HG03196 (cell line): ENCODE results near the gene SLC6A6.

Experiments used
- ATAC-seq: cut with Tn5 transposase; IDR thresholded peaks from one replicate; pipeline ENCODE4 v1.9.1; 2021; ENCODE audit not compliant: unreplicated experiment

Gene SLC6A6

DNA sequence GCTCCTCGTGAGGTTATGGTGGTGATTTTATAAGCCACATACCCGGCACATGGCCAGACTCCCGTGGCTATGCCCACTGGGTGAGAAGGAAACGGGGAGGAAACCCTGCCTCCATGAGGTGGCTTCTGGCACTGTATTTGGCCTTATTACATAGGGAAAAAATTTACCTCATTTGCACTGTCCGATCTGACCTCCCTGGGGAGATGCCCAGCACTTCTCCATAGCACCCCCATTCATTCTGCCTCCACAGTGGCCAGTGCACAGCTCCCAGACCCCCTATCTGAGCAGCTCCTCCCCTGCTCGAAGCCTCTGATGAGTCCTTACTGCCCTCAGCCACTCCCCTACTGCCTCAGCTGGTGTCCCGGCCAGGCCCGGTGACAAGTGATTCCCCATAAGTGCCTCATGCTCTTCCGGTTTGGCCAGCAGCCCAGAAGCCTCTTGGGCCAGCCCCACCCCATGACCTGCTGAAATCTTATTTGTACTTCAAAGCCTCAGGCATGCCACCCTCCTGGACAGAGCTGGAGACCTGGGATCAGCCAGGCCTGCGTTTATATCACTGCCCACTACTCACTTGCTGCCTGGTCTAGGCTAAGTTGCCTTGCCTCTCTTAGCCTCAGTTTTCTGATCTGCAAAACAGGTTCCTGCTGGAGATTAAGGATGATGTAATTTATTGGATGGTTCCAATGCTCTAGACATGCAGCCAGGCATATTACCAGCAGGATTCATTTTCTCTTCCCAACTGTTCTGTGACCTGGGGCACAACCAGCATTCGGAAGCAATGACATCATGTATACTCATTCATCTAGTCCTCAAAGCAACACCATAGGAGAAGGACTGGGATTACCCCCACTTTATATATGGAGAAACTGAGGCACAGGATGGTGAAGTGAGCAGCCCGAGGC, 30.6 kb upstream of the SLC6A6 start:
- ATAC-seq = no peak

DNA sequence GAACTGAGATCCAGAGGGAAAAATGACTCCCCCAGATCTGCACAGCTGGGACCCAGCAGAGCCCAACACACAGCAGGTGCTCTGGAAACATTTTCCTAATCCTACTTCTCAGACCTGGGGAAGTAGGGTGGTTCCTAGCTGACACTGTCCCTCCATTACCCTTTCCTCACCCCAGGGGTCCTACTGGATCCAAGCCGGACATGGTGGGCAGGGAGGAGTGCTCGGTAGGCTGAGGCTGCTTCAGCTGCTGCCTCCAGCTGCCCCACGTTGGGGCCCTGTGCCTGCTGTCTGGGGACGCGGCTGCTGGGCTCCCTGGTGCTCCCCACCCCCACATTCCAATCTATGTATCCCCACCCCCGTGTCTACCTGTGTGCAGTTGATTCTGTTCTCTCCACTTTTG, 29.8 kb upstream of the SLC6A6 start:
- no peak for ATAC-seq

DNA sequence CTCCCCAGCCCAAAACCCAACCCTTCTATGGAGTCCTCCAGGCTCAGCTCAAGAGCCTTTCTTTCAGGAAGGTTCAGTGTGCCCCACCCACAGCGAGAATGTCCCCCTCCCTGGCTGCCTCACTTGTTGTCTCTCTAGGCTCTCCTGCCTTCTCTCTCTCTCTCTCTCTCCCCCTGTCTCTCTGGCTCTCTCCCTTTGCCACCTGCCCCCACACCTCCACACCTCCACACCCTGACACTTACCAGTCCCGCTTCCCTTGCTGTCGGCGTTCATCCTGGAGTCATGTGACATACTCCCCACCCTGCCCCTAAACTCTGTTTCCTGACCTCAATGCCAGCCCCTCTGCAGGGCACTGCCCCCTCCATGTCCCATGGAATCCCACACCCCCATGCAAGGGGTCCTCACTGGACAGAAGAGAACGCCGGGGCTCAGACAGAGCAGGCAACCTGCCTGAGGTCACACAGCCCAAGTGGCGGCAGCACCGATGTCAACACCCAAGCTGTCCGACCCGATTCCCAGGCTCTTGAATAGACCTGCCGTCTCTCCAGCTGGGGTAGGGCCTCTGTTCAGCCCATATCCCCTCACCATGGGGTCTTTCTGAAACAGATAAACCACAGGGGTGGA, 28.5 kb upstream of the SLC6A6 start:
- ATAC-seq = no peak

DNA sequence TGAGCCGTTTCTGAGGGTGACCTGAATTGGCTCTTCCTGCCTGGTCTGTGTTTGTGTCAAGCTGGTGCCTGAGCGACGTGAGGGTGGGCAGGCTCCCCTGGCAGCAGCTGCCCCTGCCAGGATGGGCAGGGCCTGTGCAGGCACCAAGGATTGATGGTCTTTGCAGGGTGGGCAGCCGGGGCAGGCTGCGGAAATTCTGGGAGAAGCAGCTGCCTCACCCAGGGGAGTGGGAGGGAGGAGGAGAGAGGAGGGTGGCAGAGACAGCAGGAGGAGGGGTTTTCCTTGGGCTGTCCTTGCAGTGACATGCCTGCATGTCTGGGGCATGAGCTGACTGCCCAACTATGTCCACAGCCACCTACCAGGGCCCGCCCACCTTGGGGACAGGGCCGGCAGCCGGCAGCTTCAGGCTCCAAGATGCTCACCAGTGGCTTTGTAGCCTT, 27.9 kb upstream of the SLC6A6 start:
- no peak for ATAC-seq

DNA sequence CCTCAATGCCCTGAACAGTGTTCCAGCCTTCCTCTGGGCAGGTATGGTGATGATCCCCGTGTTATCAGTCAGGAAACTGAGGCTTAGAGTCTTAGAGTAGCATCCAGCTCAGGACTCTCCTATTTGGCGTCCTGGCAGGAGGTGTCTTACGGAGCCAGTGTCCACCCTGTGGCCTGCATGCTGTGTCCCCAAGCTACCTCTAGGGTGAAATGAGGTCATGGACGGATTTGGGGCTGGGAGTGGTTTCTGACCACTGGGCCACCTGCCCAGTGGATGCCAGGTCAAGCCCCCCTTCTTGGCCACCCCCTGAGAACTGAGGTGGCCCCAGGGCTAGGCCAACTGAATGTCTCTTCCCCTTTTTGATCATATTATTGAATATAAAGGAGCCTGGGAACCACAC, 27.2 kb upstream of the SLC6A6 start:
- no peak for ATAC-seq

DNA sequence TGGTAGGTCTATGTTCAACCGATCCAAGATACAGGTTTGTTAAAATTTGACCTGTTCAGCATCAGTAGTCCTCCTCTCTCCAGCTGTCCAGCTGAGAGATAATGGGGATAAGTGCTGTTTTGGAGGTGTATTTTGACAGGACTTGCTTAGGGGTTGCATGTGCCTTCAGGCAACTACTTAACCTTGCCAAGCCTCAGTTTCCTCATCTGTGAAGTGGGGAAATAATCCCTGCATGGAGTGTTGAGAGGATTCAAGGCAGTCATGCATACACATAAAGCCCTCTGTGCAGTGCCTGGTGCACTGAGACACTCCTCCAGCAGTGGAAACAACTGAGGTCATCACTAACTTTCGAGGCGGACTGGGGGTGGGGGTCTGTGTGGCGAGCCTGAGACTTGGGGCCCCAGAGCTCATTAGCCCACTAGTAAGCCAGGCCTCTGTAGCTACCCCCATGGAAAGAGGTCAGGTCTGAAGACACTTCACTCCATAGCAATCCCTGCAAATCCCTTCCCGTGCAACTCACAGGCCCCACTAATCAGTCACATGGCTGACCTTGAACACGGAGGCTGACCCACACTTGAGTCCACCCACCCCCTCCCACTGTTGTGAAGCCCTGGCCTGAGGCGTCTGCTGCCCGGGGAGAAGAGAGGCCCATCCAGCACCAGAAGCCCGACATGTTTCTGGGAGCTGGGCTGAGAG, 25.9 kb upstream of the SLC6A6 start:
- no peak for ATAC-seq

DNA sequence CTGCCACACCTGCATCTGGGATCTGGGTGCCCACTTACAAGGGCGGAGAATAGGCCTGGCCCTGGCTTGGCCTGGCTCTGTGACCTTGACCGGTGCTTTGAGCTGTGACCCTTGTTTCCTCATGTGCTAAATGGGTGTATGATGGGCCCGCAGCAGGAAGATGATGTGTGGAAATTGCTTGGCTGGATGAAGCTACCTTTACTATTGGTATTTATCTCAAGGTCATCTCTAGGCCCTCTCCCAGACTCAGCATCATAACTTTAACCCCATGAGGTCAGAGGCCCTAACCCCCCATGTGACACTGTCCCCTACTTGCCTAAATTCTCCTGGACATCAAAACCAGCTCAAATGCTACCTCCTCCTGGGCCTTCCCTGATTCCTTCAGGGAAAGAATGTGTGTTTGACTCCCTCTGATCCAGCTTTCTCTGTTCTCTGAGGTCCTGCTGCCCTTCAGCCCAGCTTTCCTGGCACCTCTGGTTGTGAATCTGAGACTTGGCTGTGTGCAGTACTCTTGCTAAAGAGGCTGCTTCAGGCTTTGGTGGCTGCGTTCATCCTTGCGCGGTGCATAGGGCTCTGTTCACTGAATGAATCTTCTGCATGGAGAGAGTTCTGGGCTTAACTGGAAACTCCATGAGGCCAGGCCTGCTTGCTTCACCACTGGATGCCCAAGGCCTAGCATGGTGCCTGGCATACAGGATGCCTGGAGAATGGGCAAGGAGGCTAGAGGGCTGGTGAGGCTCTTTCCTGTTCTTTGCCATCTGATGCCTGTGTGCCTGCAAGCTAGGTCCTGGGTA, 25.2 kb upstream of the SLC6A6 start:
- ATAC-seq = no peak

DNA sequence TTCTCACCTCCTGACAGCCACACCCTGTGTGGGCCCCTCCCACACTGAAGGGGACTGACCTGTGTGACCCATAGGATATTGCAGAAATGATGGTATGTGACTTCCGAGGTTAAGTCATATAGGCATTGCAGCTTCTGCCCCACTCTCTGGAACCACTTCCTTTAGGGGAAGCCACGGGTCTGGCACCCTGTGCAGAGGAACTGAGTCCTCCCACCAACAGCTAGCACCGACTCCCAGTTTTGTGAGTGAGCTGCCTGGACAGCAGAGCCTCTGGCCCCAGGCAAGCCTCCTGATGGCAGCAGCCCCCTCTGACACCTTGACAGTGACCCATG, 24.6 kb upstream of the SLC6A6 start:
- peak; percentile 82 for ATAC-seq

DNA sequence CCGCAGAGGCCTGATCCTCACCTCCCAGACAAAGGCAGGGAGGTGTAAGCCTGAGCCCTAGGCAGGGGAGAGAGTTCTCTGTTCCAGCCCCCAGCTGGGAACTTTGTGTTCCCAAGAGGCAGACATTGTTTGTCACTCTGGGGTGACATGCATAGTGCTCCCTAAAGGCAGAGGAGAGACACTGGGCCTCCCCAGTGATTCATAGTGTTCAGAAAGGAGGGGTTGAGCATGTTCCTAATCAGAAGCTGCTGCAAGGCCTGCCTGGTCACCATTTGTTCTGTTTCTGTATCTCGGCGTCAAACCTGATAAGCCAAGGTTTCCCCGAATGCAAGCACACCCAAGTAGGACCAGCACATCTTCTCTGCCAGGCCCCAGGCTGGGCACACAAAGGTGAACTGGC, 24.0 kb upstream of the SLC6A6 start:
- ATAC-seq = no peak

DNA sequence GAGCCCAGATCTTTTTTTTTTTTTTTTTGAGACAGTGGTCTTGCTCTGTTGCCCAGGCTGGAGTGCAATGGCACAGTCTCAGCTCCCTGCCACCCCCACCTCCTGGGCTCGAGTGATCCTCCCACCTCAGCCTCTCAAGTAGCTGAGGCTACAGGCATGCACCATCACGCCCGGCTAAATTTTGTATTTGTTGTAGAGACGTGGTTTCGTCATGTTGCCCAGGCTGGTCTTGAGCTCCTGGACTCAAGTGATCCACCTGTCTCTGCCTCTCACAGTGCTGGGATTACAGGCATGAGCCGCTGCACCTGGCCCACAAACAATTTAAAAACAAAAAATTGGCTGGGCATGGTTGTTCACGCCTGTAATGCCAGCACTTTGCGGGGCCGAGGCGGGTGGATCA, 22.6 kb upstream of the SLC6A6 start:
- ATAC-seq = no peak

DNA sequence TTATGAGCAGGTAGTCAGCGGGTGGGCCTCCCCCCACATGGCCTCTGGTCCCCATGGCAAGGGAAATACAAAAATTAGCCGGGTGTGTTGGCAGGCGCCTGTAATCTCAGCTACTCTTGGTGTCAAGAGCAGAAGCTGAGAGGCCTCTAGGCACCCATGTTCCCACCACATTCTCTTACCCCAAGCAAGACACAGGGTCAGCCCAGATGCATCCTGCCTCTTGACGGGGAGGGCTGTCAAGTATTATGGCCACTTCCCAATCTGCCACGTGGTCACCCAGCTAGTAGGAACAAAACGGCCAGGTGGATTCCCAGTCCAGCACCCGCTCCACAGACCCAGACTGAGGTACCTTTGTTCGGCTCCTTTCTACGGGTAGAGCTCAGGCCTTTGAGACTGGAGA, 16.2 kb upstream of the SLC6A6 start:
- no peak for ATAC-seq

DNA sequence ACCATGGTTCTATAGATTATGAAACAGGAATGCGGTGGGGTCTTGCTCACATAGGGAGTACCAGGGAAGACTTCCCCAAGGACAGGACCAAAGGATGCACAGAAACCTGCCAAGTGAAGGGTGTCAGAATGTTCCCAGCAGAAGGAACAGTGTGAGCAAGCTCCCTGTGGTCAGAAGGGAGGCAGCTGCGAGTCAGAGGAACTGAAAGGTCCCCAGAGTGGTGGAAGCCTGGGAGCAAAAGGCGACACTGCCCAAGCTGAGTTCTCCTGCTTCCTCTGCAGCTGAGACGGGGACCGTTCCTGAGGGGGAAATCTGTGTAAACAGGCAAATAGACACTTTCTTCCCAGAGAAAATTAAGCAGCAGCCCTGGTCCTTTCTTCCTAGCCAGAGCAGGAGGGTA, 14.2 kb upstream of the SLC6A6 start:
- ATAC-seq = no peak

DNA sequence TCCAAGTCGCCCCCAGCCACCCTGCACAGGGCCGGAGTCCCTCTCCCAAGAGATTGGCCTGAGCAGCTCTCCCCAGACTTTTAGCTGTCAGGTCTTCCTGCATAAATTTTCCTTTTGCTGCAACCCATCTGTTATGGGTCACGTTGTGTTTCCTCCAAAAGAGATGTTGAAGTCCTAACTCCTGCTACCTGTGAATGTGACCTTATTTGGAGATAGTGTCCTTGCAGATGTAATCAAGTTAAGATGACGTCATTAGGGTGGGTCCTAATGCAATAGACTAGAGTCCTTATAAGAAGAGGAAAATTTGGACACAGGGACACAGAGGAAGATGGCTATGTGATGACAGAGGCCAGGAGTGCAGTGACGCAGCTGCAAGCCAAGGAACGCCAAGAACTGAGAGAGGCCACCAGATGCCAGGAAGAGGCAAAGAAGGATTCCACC, 13.2 kb upstream of the SLC6A6 start:
- ATAC-seq = no peak

DNA sequence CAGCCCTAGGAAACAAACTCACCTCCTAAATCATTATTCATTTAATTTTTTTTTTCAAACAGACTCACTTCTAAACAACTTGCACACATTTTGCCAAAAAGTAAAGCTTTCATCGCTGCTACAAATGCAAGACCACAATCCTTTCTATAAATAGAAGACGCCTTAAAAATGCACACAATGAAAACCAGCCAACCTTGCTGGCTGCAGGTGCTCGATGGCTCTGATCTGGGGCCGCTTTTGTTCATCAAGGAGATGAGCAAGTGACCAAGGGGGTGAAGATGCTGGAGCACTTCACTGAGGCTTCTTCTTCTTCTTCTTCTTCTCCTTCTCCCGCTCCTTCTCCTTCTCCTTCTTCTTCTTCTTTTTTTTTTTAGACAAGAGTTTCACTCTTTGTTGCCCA, 12.7 kb upstream of the SLC6A6 start:
- ATAC-seq = no peak

DNA sequence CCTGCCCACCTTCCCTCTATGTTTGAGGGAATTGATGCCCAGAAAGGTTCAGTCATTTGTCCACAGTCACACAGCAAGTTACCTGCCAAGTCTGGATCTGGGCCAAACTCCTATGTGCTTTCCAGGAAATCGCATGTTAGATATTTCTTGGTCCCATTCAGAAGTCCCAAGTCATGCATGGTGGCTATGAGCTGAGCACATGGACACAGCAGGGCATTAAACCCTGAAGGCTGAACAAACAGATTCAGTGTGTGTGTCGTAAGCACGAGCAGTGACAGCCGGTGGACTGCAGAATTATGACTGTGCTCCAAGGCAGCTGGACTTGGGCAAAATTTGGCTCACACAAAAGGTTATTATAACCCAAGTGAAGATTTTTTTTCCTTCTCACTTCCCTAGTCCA, 11.4 kb upstream of the SLC6A6 start:
- ATAC-seq = no peak

DNA sequence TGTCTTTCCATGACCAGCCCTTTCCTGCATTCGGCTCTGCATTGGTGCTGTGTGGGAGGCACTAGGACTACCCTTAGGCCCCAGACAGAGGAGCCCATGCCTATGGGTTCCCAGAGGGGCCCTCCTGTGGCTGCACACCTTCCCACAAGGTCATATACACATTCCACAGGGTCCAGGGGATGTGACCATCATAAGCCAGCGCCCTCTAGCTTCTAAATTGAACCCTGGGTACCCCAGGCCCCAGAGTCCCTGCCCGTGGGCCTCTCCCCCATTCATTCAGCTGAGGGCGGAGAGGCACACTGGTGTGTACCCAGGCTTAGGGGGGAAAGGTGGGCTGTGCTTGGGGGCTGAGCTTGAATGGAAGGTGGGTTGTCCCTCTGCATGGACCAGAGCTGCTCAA, 10.2 kb upstream of the SLC6A6 start:
- ATAC-seq = no peak

DNA sequence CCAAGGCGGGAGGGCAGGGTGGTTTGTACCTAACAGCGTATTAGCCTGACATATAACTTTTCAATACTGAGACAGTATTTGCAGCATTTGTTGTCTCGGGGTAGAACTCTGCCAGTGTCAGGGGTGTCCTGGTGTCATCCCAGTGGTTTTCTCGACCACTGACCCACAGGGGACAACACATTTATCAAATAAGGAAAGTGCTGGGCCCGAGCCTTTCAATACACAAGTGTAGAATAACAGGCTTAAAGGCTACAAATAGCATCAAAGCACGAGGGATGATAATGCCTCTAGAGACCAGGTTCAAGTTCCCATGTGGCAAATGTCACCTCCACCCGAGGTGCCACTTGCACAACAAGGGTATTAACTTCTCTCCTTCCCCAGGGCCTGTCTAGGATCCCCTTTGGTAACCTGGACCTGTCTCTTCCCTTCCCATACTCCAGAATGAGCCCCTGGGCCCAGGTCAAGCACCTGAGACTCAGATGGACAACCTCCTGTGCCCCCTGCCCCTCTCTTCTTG, 9.5 kb upstream of the SLC6A6 start:
- no peak for ATAC-seq

DNA sequence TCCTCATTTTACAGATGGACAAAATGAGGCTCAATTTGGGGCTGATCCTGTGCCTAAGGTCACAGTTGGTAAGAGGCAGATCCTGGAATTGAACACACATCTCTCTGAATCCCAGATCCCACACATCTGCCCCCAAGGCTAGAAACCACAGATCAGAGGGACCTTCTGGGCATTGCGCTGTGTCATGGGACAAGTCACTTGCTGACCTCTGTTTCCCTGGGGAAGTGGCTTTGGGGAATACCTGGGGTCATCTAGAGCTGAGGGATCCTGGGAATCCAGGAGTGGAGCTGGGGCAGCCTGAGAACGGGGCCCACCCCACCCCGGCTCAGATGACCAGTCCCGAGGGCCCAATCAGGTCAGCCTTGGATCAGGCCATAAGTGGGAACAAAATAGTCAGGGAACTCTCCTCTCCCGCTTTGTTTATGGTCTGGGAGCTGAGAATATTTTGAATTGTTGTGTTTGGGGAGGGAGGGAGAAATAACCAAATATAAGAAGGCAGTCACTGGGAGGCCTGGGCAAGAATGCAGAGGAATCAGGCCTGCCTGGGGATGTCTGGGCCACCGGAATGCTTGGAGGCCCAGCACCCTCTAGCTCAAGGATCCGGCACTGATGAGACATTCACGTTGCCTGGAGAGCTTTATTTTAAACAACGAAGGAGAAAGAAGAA, 8.8 kb upstream of the SLC6A6 start:
- ATAC-seq = no peak

DNA sequence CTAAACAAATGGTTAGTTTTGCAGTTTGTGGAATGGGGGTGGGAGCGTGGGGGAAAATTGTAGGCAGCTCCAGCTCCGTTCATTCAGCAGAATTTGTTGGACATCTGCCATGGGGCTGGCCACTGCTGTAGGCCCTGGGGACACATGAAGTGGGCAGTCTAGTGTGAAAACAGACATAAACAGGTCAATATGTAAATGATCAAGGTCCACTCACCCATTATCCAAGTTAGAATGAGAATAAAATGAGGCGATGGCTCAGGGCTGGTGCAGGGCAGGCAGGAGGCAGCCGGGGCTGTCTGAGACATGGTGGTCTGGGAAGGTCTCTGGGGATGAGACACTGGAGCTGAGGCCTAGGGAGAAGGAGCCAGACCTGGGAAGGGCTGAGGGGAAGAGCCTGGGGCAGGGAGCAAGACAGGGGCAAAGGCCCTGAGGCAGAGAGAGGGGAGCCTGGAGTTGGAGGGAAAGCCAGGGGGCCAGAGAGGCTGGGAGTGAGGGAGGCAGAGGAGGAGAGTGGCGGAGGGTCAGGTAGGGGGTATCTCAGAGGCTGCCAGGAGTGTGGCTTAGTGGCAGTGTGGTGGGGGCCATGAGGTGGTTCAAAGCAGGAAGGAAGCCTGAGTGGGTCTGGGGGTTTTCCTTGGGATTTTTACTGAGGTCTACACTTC, 6.2 kb upstream of the SLC6A6 start:
- ATAC-seq = no peak

DNA sequence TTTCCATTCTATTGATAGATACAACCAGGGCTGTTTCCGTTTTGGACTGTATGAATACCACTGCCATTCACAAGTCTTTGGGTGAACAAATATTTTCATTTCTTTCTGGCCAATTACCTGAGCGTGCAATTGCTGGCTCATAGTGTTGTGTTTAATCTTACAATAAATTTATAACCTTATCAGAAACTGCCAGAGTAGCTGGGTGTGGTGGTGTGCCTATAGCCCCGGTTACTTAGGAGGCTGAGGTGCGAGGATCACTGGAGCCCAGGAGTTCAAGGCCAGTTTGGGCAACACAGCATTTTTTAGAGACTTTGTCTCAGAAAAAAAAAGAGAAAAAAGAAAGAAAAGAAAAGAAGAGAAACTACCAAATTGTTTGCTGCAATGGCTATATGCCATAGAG, 5.4 kb upstream of the SLC6A6 start:
- no peak for ATAC-seq
